Measurements from ENCODE around the gene TMIGD2.

- TF ChIP-seq POLR2A (IDR thresholded peaks at IDR 0.05; ENCODE audit: low read length) = no peak
- TF ChIP-seq GATA1 (IDR thresholded peaks at IDR 0.05; ENCODE audit: low read depth, low read length) = no peak
These were observed 8.3 kb upstream of the TMIGD2 start for GRCh38 chr19:4310247-4311121.

All from erythroblast (primary cell).